NCI-H2107 (cell line): ENCODE results near the gene RAB43.
"Not testable (repeated sequence)": the region's sequence is repeated elsewhere in the genome, so short reads cannot be mapped to it uniquely, and the experiment has no call there.

ENCODE experiments used
- DNase-seq: peaks from one replicate; lab custom pipeline; 2025; lab: John Stamatoyannopoulos, UW

The RAB43 gene

DNA sequence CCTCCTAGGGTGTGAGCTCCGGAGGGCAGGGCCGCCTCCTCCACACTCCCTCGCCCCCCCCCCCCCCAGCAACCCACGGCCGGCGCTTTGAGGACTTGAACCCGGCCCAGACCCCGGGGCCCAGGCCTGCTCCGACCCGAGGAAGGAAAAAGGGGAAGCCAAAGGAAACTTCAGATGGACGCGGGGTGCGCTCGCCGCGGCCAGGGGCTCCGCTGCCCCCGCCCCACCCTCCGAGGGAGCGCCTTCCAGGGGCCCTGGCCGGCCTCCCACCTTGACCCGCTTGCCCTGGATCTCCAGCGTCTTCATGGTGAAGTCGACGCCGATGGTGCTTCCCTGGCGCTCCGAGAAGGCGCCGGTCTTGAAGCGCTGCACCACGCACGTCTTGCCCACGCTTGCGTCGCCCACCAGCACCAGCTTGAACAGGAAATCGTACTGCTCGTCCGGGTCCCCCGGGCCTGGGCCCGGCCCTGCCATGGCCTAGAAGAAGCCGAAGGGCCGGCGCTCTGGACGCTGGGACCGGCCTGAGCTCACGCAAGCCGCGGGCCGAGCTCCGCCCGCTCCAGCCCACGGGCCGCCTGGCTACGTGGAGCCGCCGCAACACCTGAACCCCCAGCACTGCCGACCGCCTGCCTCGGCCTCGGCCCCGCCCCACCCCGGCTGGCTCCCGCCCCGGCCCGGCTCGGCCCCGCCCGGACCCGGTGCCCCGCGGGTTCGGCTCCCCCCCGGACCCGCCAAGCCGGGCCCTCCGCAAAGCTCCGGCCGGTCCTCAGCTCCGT is 400 bp downstream of the RAB43 start:
- DNase-seq, result no peak

DNA sequence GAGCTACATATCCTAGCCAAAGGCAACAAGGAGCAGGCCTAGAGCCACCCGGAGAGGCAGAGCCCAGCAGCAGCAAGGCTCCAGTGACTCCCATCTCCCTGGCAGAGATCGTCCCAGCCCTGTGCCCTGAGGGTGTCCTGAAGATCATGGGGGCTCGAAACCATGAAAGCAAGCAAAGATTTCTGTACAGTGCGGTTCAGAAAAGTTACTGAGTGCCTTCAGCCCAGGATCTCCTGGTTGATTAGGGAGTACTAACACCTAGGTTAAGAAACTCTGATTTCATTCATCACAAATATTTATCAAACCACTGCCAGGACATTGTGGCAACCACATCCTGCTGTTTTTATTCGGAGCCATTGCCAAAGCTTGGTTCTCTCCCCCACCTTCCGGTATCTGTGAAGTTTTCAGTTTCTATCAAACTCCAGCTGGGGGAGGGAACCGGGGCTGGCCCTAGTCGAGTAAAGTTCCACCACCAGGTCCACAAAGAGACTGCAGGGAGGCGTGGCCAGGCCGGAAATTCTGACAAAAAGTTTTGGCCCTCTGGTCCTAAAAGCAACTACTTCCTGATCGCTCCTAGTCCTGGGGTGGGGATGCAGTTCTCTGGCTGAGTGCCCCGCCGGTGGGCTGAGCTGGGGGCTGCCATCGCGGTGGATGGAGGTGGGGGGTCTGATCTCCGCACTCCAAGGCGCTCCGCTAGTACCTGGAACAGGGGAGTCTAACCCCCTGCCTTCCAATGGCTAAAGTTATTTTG is 1.2 kb downstream of the RAB43 start:
- no peak for DNase-seq

DNA sequence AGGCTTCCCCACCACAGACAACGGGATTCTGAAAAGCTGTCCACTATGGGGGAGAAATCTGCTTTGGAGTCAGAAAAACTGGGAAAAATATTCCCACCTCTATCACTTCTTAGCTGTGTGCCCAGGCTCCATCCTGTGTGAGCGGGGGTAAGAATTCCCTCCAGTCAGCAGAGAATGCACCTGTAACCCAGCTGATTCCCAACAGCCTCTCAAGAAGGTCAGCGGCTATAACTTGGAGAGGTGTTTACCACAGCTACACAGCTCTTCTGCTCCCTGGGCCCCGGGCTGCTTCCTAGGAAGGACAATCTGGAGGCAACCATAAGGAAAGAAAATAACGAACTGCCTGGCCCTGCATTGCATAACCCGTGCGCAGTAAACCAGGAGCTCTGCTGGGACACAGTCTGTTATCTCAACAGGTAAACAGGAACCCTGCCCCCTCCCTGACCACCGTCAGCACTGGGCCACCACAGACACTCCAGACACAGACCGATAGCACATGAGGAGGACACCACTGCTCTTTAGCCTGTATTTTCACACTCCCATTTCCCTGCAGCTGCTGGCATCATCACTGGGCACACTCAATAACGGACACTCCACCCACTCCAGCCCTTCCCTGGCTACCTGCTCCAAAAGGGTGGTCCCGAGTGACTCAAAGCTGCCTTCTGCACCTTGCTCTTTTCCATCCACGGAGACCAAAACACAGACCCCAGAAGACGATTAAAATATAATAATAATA is 2.1 kb downstream of the RAB43 start:
- DNase-seq, result no peak

DNA sequence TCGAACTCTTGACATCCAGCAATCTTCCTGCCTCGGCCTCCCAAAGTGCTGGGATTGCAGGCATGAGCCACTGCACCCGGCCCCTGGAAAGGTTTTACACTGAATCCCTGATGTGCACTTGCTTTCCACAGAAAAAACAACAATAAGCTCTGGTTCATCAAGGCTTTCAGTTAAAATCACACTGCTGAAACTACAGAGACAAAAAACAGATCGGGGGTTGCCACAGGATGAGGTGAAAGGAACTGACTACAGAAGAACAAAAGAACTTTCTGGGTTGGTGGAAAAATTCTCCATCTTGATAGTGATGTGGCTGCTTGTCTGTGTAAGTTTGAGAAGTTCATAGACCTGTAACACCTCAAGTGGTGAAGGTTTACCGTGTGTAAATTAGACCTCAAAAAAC is 2.9 kb downstream of the RAB43 start:
- DNase-seq, result no peak

DNA sequence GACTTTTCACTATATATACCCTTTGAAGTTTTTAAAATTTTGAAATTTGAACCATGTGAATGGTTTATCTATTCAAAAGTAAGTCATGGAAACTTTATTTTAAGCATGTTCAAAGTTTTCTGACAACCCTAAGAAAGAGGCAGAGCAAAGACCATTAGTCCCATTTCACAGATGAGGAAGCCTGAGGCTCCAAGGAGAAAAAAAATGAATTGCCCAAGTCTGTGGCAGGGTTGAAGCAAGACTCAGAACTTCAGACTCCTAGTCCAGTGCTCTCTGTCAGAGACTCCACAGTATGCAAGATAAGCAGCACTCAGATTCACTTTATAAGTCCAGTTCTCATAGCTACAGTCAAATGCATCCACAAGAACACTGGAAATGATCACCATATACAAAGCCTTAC is 4.5 kb downstream of the RAB43 start:
- DNase-seq, result no peak

DNA sequence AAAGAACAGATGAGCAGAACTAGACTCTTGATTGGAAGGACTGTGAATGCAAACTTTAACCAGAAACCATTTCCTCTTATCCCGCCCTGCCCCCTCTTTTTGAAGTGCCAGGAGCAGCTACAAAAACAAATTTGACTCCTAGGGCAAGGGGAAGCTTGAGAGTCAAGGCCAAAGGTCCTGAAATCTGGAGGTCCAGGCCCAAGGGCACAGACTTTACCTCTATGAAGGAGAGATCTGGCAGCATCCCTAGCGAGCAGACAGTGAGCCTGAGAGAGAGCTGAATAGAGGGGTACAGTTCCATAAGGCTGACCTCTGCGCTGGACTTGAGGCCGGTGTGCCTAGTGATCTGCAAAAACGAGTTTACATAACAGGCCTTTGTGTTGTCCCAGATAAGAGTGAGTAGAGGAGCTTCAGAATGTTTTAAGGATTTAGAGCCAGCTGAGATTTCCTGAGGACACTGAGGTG is 5.1 kb downstream of the RAB43 start:
- no peak for DNase-seq

DNA sequence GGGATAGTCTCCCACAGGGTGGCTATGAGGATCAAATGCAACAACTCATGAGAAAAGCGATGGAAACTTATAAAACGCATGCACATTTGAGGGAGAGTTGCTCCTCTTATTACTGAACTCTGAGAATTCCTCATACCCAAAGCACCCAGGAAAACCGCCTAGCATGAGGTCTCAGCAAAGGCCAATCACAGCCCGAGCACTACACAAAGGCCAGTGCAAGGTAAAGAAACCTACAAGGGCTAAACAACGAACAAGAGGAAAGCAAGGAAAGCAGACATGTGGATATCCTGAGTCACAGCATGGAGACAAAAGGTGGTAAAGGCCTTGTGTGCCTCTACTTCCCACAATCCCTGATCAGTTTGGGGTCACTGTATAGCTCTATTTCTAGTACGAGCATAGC is 7.1 kb downstream of the RAB43 start:
- no peak for DNase-seq

DNA sequence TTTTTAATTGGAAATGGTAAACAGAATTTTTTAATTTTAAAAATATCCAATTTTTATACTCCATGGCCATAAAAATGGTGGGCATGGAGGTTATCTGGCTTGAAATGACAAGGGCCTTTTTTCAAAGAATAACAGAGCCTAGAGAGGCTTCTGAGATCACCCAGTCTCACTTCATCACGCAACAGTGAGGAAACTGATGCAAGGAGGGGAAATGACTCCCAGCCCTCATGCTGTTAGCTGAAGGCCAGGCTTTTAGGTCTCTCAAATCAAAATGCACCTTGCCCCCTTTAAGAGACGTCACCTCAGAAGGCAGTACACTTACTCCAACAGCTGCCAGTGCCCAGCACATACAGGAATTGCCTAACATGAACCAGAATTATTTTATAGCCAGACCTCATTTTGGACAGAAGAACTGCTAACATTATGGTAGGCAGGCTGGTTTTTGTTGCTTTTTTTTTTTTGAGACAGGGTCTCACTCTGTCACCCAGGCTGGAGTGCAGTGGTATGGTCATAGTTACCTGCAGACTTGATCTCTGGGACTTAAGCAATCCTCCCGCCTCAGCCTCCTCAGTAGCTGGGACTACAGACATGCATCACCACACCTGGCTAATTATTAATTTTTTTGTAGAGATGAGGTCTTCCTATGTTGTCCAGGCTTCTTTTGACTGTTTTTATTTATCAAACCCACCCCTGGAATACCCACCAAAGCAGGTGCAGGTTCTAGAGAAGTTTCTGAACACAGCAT is 9.1 kb downstream of the RAB43 start:
- no peak for DNase-seq

DNA sequence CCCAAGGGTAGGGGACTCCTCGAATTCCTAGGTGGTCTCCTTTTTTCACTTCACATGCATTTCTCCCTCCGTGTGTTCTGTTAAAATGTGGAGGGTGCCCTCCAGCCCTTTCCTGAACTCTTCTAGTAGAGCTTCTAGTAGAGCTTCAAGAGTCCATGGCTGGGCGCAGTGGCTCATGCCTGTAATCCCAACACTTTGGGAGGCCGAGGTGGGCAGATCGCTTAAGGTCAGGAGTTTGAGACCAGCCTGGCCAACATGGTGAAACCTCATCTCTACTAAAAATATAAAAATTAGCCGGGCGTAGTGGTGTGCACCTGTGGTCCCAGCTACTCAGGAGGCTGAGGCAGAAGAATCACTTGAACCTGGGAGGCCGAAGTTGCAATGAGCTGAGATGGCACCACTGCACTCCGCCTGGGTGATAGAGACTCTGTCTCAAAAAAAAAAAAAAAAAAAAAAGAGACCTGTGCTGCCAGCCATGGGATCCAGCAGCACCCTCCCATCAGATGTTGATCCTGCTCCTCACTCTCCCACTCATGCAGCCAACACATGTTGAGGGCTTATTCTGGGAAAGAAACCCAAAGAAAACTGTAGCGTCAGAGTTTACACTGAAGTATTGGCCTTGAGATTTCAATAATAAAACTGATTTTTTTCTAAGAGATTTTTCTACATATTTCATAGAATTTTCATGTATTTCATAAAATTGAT is 10.4 kb downstream of the RAB43 start:
- DNase-seq, result not testable (repeated sequence)

DNA sequence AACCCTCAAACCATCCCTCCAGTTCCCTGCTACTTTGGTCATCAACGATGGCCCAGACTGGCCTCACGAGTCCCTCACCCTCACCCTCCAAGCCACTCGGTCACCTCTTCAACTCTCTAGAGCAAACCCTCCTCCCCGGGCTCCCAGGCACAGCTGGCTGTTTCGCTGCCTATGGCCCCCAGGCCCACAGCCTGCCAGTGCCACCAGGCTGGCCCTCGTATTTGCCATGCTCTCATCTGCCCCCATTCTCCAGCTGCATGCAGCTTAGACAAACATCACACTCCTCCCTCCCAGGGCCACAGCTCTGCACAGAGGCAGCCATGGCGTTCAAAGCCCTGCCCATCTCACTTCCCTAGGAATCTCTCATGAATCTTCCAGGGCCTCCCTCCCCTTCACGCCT is 13.8 kb downstream of the RAB43 start:
- no peak for DNase-seq

DNA sequence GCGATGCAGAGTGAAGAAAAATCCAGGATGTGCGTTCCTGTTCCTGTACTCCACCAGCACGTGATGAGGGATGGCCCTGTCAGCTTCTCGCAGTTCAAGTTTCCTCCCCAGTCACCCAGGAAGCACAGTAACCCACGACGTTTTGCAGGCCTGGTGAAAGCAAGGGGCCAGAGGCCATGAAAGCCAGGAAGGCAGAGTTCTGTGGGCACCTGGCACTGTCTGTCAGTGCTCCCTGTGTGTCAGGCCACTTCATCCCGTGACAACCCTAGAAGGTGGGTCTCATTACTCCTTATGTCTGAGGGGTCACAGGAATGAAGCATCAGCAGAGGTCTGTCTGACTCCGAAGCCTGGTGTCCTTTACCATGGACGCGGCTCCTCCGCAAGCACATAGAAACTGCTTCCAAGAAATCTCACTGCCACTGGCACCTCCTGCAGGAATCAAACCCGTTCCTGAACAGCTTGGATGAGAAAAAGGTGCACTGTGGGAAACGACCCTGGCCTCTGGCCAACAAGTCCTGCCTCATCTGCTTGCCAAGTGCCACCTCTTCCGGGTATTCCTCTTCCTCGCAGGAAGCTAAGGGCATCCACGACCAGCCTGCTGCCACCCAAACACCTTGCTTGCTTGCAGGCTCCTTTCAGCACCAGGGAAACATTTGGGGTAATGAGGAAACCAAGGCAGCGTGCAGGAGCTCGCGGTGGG is 14.6 kb downstream of the RAB43 start:
- DNase-seq, result no peak

DNA sequence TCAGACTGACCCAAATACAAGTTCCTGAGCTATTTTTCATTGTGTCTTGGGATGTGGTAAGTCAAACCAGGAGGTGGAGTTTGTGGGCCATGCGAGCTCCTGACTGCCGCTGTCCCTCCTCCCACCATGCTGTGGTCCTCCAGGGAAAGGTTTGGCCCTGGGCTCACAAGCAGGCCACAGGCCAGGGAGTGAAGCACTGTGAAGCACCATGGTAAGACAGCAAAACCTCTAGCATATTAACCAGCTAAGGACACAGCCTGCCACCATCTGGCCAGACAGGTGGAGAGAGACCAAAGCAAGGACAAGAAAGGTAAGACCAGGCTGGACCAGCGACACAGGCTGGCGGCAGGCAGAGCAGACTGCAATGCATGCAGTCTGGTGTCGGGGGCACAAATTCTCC is 15.3 kb downstream of the RAB43 start:
- DNase-seq, result no peak

DNA sequence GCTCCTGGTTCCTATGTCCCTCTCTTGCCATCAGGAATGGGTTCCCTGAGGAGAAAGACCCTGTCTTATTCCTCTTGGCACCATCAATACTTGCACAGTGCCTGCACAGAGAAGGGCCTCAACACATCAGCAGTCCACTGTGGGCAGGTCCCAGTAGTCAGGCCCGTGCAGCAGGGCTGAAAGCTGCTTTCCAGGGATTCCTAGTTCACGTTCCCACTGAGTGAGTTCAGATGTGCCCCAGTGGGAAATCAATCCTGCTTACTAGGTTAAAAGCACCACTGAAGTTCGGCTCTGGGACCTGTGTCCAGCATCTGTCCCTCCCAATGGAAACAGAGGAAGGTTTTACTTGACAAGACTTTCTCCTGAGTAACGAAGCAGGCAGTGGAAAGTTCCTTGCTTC is 15.7 kb downstream of the RAB43 start:
- DNase-seq, result no peak

DNA sequence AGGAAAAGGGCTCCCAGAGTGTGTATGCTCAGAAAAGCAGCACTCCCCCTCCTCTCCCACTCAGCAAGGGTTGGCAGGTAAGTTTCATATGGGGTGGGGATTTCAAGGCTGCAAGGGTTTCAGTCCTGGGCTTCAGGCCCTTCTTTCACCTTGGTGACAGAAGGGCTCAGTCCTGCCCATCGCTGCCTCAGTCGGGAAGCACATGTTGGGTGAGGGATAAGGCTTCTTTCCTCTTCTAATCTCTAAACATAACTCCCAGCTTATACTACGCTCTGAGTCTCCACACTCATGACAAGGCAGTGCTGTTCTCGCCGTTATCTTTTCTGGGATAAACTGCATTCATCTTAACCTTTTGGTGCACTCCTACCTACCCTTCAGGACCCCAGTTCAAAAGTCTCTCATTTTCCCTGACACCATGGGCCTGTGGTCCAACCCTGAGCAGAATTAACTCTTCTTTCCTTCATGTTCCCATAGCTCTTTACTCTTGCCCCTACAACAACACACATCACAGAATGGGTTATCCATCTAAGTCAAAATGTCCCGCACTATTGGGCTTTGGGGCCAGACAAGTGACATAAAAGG is 17.0 kb downstream of the RAB43 start:
- DNase-seq, result no peak

DNA sequence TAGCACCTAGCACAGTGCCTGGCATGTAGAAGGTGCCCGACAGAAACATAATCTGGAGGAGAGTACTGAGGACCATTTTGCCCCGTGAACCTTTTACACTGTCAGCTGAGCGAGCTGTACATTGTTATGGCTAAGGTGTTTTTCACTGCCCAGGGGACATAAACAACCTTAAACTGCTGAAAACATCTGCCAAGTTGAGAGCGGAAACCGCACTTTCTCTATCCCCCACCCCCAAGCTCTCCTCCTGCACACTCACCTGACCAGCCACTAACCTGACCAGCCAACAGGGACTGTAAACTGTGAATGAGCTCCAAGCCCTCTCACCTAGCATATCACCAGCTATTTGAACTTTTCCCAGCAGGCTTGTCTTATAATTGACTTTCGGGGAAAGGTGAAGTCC is 17.6 kb downstream of the RAB43 start:
- no peak for DNase-seq

DNA sequence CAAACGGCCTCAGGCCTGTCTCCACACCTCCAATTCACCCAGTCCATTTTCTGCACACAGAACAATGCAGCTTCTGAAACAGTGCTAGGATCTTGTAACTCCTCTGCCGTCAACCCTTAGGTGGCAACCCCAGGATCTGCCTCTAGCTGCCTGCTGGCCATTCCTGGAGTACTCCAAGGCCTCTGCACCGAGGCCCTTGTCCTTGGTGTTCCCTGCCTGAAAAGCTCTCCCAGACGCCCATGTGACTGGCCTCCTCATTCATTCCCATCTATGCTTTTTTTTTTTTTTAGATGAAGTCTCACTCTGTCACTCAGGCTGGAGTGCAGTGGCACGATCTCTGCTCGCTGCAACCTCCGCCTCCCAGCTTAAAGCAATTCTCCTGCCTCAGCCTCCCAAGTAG is 18.3 kb downstream of the RAB43 start:
- DNase-seq, result no peak

DNA sequence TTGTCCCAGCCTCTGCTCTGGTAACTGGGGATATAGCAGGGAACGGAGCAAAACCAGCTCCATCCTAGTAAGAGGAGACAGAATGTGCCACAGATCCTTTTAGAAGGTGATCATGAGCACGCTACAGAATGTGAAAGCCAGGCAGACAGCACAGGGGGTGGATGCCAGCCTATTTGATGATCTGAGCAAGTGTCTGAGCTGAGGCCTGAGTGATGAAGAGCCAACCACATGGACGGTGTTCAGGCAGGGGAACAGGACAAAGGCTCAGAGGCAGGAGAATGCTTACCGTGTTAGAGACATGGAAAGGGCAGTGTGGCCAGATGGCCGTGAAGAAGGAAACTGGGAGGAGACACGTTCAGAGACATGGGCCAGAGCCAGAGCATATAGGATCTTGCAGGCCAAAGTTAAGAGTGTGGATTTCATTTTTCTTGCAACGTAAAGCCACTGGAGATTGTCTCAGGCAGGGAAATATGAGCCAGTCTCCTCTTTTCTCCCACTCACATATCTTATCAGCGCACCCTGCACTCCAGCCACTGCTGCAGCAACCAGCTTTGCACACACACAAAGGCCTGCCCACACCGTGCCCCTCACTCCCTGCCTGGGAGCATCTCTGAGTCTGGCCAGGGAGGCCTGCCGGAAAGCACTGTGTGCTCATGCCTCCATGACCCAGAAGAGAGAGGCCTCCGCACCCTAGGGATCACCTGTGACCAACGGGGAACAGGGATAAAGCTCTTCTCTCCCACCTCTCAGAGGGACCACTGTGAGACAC is 20.1 kb downstream of the RAB43 start:
- no peak for DNase-seq

DNA sequence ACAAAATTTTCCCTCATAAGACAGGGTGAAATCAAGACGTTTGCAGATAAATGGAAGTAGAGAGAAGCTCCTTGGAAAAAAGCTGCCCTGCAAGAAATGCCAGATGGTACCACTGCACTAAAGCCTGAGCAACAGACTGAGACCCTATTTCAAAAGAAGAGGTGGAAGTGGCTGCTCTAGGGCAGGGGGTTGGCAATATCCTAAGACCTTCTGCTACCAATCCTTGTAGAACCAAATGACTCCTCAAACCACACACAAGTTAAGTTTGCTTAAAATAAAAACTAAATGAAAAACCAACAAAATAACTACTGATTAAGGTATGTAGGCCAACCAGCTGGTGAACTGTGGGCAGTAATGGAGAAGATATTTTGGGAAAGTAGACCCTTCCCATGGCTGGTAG is 21.3 kb downstream of the RAB43 start:
- DNase-seq, result no peak

DNA sequence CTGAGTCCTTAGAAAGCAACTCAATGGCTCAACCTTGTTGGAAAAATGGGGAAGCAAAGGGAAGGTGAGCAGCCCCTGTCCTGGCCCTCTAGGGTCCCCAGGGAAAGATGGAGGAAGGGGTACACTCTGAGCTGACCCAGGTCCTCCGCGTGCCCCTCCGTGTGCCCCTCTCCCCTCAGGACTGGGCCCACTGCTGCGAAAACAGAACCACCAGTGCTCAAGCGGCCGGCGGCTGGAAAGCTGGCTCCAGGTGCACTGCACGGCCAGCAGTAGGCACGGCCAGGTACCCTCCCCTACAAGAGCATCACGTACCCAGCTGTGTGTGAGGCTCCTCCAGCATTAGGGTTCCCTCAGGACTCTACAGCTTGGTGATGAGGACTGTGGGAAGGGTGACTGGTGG is 26.3 kb downstream of the RAB43 start:
- DNase-seq, result no peak

DNA sequence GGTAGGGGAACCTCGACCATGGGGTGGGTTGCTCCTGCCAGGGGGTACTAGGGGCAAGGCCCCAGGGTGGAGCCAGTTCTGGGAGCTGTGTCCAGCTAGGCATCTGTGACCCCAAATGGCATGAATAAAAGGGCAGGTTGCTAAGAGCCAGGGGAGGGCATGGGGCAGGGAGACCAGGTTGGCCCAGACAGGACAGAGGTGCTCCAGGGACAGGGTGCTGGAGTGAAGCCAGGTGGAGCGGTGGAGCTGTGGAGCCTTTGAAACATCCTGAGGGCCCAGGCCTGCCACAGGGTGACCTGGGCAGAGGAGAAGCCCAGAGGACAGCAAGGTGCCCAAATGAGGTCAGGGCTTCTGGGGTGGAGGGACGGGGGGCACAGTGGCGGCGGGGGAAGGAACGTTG is 33.3 kb downstream of the RAB43 start:
- not testable (repeated sequence) for DNase-seq
